ENCODE measurements around the gene CDAN1.
"Not testable (repeated sequence)": the region's sequence is repeated elsewhere in the genome, so short reads cannot be mapped to it uniquely, and the experiment has no call there.

Gene CDAN1, protein sequence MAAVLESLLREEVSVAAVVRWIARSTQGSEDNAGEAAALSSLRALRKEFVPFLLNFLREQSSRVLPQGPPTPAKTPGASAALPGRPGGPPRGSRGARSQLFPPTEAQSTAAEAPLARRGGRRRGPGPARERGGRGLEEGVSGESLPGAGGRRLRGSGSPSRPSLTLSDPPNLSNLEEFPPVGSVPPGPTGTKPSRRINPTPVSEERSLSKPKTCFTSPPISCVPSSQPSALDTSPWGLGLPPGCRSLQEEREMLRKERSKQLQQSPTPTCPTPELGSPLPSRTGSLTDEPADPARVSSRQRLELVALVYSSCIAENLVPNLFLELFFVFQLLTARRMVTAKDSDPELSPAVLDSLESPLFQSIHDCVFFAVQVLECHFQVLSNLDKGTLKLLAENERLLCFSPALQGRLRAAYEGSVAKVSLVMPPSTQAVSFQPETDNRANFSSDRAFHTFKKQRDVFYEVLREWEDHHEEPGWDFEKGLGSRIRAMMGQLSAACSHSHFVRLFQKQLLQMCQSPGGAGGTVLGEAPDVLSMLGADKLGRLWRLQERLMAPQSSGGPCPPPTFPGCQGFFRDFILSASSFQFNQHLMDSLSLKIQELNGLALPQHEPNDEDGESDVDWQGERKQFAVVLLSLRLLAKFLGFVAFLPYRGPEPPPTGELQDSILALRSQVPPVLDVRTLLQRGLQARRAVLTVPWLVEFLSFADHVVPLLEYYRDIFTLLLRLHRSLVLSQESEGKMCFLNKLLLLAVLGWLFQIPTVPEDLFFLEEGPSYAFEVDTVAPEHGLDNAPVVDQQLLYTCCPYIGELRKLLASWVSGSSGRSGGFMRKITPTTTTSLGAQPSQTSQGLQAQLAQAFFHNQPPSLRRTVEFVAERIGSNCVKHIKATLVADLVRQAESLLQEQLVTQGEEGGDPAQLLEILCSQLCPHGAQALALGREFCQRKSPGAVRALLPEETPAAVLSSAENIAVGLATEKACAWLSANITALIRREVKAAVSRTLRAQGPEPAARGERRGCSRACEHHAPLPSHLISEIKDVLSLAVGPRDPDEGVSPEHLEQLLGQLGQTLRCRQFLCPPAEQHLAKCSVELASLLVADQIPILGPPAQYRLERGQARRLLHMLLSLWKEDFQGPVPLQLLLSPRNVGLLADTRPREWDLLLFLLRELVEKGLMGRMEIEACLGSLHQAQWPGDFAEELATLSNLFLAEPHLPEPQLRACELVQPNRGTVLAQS

DNA sequence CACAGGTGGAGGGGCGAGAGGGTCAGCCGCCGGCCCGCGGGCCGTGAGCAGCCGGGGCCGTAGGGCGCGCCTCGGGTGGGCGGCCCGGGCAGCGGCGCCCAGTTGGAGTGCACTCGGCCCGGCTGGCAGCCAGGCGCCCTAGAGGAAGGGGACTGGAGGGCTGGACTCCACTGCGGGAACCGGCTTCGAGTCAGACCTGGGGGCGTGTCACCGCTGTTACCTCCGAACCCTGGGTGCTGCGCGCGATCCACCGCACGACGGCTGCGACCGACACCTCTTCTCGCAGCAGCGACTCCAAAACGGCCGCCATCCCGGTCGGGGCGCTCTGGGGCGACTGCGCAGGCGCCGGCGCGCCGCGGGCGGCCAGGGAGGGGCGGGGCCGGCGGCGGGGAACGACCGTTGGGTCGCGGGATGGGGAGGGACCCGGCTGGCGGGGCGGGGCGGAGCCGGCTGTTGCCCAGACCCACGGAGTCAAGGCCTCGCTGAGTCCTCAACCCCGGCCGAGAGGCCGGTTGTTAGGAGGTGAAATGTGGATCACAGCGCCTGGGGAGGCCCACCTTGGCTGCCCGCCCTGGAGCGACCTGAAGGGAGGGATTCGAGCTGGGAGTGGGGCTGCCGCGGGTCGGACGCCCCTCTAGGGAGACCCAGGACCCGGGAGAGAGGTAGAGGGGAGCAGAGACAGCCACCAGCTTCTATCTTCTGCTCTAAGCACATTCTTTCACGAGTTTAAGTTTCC, at the start of gene CDAN1:
Gene CDAN1 (minus strand): TSS at position 336 of the 736 bp plus-strand sequence. CDS start 26 bp downstream, at position 310.
- DNase-seq, result peak; percentile 95

DNA sequence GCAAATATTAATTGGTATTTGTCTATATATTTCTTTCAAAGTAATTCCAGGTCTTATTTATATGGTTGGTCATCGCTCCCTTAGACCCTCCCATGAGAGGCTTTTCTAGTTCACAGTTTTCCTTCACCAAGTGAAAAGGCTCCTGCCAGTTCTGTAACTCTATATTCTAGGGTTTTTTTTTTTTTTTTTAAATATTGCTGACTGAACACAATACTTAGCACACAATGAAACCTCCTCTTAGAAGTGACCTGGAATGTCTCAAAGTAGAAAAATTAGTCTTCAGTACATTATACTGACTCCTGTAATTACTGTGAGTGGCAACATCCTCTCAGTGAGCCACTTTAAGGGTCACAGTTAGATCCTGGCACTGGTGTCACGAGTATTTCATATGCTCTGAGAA, 48.6 kb upstream of the CDAN1 start:
- DNase-seq, result no peak

DNA sequence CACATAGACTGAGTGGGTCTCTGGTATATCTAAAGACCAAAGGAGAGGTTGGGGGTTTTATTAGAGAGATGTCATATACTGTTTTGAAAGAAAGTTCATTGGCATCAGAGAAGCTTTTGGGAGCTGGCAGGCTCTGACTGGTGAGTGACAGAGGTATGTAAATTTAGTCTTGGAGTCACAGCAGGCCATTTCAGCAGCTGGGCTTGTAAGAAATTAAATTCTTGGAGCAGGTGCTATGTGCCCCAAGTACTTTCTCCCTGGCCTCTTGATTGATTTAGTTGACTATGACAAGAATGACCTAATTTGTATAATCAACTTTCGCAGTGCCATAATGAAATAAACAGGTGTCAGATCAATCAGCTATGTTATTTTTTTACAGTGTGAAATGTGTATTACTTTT, 47.8 kb upstream of the CDAN1 start:
- DNase-seq, result no peak

DNA sequence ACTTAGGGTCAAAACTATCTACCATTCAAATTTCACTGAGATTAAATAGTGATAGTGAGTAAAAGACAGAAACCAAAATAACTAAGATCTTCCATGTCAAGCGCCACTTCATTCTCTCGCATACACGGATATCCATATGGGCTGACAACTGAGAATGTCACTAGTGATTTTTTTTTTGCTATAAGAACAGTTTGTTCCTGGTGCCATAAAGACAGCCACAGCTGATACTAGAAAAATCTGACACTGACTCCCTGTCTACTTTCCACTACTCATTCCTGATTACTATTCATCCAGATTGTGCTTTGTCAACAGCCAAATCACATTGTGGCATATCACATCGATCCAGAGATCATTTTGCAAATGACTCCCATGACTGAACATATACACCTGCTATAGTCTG, 45.8 kb upstream of the CDAN1 start:
- DNase-seq, result no peak

DNA sequence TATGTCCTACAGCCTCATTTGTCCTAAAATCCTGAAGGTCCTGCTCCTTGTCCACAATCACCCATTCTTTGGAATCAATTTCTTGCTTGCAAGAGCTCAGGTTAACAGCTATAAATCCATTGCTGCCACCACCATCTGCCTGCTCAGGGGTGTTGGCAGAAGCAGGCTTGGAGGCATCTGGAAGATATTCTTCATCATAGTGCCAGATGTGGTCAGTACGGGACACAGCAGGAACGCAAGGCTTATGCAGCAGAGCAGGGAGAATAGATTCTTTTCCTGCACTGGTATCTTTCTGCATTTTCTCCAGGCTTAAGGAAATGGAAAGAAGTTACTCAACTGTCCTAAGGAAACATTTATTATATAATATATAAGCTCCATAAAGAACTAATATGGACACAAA, 38.5 kb upstream of the CDAN1 start:
- DNase-seq, result no peak

DNA sequence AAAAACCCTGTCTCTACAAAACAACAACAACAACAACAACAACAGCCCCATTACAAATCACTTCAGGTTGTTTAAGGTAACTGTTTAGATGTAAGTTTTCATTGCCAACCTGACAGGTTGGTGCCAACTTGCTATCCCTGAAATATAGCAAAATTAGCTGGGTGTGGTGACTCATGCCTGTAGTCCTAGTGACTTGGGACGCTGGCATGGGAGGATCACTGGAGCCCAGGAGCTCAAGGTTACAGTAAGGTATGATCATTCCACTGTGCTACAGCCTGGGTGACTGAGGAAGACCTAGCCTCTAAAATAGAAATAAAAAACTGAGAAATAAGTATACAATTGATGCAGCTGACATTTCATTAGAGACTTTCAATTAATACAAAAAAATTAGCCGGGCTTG, 36.0 kb upstream of the CDAN1 start:
- DNase-seq, result no peak

DNA sequence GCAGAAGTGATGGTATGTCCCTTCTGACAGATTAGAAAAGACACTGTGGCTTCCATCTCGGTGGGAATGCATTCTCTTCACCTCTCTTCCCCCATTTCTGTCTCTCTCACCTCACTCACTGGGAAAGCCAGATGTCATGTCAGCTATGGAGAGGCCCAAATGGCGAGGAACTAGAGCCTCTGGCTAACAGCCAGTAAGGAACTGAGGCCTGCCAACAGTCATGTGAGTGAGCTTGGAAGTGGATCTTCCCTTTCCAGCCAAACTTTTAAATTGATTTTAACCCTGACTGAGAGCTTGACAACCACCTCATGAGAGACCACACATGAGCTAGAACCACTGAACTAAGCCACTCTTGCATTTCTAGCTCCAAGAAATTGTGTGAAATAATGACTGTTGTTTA, 35.2 kb upstream of the CDAN1 start:
- no peak for DNase-seq

DNA sequence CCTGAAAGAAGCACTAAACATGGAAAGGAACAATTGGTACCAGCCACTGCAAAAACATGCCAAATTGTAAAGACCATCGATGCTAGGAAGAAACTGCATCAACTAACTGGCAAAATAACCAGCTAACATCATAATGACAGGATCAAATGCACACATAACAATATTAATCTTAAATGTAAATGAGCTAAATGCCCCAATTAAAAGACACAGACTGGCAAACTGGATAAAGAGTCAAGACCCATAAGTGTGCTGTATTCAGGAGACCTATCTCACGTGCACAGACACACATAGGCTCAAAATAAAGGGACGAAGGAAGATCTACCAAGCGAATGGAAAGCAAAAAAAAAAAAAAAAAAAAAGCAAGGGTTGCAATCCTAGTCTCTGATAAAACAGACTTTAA, 29.2 kb upstream of the CDAN1 start:
- not testable (repeated sequence) for DNase-seq

DNA sequence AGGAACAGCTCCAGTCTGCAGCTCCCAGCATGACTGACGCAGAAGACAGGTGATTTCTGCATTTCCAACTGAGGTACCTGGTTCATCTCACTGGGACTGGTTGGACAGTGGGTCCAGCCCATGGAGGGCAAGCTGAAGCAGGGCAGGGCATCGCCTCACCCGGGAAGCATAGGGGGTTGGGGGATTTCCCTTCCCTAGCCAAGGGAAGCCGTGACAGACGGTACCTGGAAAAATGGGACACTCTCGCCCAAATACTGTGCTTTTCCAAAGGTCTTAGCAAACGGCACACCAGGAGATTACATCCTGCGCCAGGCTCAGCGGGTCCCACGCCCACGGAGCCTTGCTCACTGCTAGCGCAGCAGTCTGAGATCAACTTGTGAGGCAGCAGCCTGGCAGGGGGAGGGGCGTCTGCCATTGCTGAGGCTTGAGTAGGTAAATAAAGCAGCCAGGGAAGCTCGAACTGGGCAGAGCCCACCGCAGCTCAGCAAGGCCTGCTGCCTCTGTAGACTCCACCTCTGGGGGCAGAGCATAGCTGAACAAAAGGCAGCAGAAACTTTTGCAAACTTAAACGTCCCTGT, 27.3 kb upstream of the CDAN1 start:
- not testable (repeated sequence) for DNase-seq

DNA sequence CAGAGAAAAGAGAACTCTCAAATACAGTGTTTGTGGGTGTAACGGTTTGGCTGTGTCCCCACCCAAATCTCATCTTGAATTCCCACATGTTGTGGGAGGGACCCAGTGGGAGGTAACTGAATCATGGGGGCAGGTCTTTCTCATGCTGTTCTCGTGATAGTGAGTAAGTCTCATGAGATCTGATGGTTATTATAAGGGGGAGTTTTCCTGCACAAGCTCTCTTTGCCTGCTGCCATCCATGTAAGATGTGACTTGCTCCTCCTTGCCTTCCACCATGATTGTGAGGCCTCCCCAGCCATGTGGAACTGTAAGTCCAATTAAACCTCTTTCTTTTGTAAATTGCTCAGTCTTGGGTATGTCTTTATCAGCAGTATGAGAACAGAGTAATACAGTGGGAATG, 24.9 kb upstream of the CDAN1 start:
- not testable (repeated sequence) for DNase-seq

DNA sequence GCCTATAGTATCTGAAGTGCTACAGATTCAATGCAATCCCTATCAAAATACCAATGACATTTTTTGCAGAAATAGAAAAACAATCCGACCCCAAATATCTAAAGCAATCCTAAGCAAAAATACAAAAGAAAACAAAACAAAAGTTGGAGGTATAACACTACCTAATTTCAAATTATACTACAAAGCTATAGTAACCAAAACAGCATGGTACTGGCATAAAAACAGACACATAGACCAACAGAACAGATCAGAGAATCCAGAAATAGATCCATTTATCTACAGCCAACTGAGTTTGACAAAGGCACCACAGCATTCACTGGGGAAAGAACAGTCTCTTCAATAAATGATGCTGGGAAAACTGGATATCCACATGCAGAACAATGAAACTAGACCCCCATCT, 23.8 kb upstream of the CDAN1 start:
- no peak for DNase-seq

DNA sequence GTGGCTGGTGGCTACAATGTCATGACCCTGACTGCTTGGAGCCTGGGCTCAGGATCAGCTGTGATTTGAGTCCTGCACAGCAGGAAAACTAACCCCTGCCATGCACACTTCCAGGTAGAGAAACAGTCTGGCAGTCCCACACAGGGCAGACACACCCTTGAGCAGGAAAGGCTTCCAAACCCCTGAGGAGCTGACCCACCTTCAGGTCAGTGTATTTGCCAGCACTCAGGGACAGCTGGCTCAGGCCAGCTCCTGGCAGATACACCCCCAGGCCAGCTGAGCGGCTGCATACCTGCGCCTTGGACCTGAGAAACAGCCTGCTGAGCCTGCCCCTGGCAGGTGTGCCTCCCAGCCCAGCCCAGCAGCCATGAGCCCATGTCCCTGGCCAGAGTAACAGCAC, 22.2 kb upstream of the CDAN1 start:
- no peak for DNase-seq

DNA sequence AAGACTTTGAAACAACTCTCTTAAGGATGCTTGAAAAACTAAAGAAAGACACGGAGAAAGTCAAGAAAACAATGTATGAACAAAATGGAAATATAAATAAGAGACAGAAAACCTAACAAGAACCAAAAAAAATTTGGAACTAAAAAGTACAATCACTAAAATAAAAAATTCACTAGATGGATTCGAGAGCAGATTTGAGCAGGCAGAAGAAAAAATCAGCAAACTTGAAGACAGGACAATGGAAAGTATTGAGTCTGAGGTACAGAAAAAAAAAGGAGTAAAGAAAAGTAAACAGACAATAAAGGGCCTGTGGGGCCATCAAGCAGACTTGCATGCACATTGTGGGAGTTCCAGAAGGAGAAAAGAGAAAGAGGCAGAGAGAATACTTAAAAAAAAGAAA, 13.4 kb upstream of the CDAN1 start:
- DNase-seq, result no peak

DNA sequence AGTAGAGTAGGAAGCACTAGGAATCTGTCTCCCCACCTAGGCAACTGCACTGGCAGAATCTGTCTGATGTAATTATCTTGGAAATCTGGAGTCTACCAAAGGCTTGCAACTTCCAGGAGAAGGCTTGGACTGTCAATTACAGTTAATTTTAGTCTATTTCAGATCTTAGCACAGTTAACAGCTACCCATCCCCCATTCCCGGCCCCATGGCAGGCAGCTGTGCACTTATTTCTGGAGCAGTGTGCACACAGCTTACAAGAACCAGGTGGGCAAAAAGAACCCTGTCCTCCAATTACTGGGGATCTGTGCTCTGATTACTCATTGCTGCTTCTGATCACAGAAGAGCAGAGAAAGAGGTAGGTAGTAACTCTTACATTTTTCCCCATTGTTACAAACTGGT, 12.3 kb upstream of the CDAN1 start:
- DNase-seq, result no peak

DNA sequence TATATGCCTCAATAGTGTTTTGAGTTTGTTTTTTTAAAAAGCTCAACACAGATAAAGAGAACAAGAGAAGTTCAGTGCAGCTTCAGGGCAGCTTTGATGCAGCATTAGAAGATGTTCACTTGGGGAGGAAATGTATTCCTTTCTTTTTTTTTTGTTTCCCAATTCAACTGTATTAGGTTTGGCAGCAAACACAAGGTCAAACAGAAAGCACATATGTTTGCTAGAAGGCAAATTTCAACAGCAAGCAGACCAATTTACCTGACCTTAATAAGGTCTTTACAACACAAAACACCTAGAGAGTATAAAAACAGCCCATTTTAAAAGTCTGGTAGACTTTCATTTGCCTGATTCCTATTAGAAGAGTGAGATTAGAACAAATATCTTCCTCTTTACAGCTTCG, 7.3 kb upstream of the CDAN1 start:
- DNase-seq, result no peak

DNA sequence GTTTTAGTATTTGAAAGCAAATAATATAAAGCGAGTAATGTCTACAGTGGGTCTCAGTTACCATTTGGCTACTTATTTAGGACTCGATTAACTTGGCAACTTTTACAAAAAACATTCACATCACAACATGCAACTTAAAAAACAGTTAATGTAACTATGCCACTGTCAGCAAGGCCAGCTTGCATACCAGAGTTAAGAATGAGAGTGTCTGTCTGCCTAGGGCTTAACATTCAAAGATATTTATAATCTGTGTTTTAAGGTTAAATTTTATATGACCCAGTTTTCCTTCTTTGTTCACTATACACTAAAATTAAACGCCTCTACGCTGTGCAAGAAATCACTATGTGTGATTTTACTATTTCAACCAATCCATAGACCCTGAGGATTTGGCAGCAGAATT, 5.2 kb upstream of the CDAN1 start:
- DNase-seq, result no peak

DNA sequence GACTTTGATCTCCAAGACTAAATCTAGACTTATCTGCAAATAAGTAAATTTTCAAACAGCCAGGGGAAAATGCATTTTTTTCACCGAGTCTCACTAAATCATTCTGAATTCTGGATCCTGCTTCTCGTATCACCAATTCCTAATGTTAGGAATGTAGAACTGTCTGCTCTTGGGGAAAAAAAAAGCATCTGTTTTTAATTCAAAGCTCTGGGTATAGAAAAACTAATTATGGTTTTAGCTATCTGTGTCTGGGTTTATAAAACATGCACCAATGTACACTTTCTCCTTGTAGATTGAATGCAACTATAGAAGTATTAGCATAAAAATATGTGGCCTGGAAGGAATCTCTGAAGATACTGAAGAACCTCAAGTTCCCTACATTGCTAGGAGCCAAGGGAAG, 4.8 kb upstream of the CDAN1 start:
- DNase-seq, result no peak

DNA sequence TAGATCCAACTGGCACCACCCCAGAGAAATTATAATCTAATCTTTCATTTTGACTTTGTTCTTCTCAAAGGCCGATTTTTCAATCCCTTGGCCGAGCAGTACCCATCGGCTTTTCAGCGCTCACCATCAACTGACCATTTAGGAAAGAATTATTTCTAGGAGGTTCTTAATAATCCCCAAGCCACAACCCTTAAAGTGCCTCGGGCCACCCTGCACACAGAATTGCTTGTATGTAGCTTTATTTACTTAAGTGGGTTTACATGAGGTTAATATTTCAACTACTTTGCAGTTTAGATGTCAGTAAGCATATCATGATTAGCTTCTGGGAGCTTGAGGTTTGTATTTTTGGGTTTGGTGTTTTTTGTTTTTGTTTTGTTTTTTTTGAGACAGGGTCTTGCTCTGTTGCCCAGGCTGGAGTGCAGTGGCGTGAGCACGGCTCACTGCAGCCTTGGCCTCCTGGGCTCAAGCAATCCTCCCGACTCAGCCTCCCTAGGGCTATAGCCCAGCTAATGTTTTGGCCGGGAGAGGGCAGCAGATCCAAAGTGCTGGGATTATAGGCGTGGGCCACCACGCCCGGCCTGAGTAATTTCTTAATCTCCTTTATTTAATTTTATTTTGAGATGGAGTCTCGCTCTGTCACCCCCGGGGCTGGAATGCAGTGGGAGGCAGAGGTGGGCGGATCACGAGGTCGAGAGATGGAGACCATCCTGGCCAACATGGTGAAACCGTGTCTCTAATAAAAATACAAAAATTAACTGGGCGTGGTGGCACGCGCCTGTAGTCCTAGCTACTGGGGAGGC, 801 bp upstream of the CDAN1 start:
- DNase-seq, result no peak

DNA sequence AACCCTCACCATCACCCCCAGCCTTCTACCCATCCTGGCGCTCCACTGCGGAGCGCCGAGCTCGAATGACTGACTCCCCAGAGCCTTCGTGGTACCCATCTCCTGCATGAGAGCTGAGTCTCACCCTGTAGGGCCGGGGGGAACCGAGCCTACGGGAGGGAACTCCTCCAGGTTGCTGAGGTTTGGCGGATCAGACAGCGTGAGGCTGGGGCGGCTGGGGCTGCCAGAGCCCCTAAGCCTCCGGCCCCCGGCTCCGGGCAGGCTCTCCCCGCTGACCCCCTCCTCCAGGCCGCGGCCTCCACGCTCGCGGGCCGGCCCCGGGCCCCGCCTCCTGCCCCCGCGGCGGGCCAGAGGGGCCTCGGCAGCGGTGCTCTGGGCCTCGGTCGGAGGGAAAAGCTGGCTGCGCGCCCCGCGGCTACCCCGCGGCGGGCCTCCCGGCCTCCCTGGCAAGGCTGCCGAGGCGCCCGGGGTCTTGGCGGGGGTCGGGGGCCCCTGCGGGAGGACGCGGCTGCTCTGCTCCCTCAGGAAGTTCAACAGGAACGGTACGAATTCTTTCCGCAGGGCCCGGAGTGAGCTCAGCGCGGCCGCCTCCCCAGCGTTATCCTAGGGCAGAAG, 643 bp downstream of the CDAN1 start:
- DNase-seq, result peak; percentile 15

DNA sequence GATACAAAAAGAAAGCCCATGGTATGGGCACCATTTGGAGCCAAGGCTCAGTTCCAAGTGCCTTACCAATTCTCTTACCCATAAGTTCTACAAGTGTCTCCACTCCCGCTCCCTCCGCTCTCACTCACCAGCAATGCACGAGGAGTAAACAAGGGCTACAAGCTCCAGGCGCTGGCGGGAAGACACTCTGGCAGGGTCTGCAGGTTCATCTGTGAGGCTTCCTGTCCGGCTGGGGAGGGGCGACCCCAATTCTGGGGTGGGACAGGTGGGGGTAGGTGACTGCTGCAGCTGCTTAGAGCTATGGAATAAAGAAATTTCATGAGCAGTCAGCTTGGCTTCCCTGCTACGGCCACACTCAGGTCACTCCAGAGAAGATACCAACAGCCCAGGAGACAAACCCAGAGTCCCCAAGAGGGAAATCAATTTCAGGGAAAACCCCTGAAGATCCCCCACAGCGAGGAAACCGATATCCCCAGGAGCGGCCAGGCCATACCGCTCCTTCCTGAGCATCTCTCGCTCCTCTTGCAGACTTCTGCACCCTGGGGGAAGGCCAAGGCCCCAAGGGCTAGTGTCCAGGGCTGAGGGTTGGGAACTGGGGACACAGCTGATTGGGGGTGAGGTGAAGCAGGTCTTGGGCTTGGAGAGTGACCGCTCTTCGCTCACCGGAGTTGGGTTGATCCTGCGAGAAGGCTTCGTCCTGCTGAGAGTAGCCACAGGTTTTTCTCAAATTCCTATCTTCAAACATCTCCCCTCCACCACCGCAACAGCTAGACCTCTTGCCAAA, 1.4 kb downstream of the CDAN1 start:
- no peak for DNase-seq

Data from stimulated activated CD4-positive, alpha-beta T cell treated with anti-CD3 and anti-CD28 coated beads, Interleukin-12 subunit alpha, Interleukin-12 subunit beta, amount 100 ng/mL, for 4 hours (primary cell).